ENCODE data around the gene LMO2.

LMO2 gene

GRCh38 chr11:33885338-33886005 is 6.4 kb downstream of the LMO2 start:
- DNase-seq, result peak; percentile 36

GRCh38 chr11:33884601-33885000 is 7.3 kb downstream of the LMO2 start:
- no peak for DNase-seq

- no peak for DNase-seq
These were observed 7.8 kb downstream of the LMO2 start for GRCh38 chr11:33884035-33884434.

- DNase-seq, result no peak
These were observed 10.0 kb downstream of the LMO2 start for GRCh38 chr11:33881651-33882503.

GRCh38 chr11:33880979-33881378 is 10.9 kb downstream of the LMO2 start:
- no peak for DNase-seq

- no peak for DNase-seq
These were observed 12.5 kb downstream of the LMO2 start for GRCh38 chr11:33879375-33879774.

- no peak for DNase-seq
These were observed 14.8 kb downstream of the LMO2 start for GRCh38 chr11:33877038-33877437.

GRCh38 chr11:33875621-33876294 is 16.1 kb downstream of the LMO2 start:
- DNase-seq, result no peak

GRCh38 chr11:33874910-33875490 is 16.9 kb downstream of the LMO2 start:
- DNase-seq, result peak; percentile 33

GRCh38 chr11:33874433-33874832 is 17.4 kb downstream of the LMO2 start:
- peak; percentile 32 for DNase-seq

- peak; percentile 91 for DNase-seq
These were observed 22.1 kb downstream of the LMO2 start for GRCh38 chr11:33869481-33870422.

GRCh38 chr11:33868647-33869461 is 23.0 kb downstream of the LMO2 start:
- peak; percentile 37 for DNase-seq

- DNase-seq, result no peak
These were observed 23.8 kb downstream of the LMO2 start for GRCh38 chr11:33867996-33868646.

GRCh38 chr11:33867561-33867960 is 24.3 kb downstream of the LMO2 start:
- peak; percentile 85 for DNase-seq

- peak; percentile 26 for DNase-seq
These were observed 24.9 kb downstream of the LMO2 start for GRCh38 chr11:33866936-33867335.

- no peak for DNase-seq
These were observed 27.4 kb downstream of the LMO2 start for GRCh38 chr11:33864479-33864878.

GRCh38 chr11:33863418-33864172 is 28.3 kb downstream of the LMO2 start:
- no peak for DNase-seq

- DNase-seq, result no peak
These were observed 29.8 kb downstream of the LMO2 start for GRCh38 chr11:33861941-33862589.

GRCh38 chr11:33861386-33861785 is 30.5 kb downstream of the LMO2 start:
- no peak for DNase-seq

Data from inflammatory macrophage treated with lipopolysaccharide for 4 hours (primary cell).